ENCODE results near the gene TRAPPC3L. TPM values are rescaled to one million over a fixed set of nuclear protein-coding genes. Genes with fewer than 3 reads are reported as not detected.

The TRAPPC3L gene
- total RNA-seq, 1 donor = under 0.01 TPM

GRCh38 chr6:116580198-116580597, 34.7 kb upstream of the TRAPPC3L start:
- H3K4me1 ChIP-seq (ENCODE audit: insufficient read depth, low read length) = peaks cover 5% of the 10 kb centered on the region
- peak overlapping the region; percentile 65 for H3K27ac ChIP-seq (ENCODE audit: low read depth, low read length)
- peaks cover 59% of the 10 kb centered on the region for H3K79me2 ChIP-seq (ENCODE audit: insufficient read depth, low read length)
- no peaks in the 10 kb centered on the region for H3K27me3 ChIP-seq (ENCODE audit: insufficient read depth, low read length)
- no peak for TF ChIP-seq CTCF (IDR thresholded peaks at IDR 0.05; ENCODE audit: extremely low read depth, low read depth, low read length)
- H2AFZ ChIP-seq (ENCODE audit: low read length) = no peak overlapping the region
- H3K4me3 ChIP-seq (ENCODE audit: insufficient read depth, low read length) = no peak overlapping the region
- H3K4me2 ChIP-seq (ENCODE audit: insufficient read depth, low read length) = no peak overlapping the region
- DNase-seq (ENCODE audit: insufficient read length, low spot score, missing footprints) = no peak
- no peaks in the 10 kb centered on the region for H3K9me3 ChIP-seq (ENCODE audit: low read depth, low read length)
- H3K36me3 ChIP-seq (ENCODE audit: insufficient read depth, low read length) = peaks cover 44% of the 10 kb centered on the region
- H4K20me1 ChIP-seq (ENCODE audit: insufficient read depth, low read length) = peaks cover 4% of the 10 kb centered on the region

GRCh38 chr6:116579143-116579542, 33.7 kb upstream of the TRAPPC3L start:
- Histone ChIP-seq H3K79me2 (ENCODE audit: insufficient read depth, low read length) (peaks cover 69% of the 10 kb centered on the region), H3K4me2 (ENCODE audit: insufficient read depth, low read length) (no peak overlapping the region), H2AFZ (ENCODE audit: low read length) (no peak overlapping the region), H3K36me3 (ENCODE audit: insufficient read depth, low read length) (peaks cover 38% of the 10 kb centered on the region), H3K9me3 (ENCODE audit: low read depth, low read length) (no peaks in the 10 kb centered on the region), H3K27ac (ENCODE audit: low read depth, low read length) (peak overlapping the region; percentile 65), H3K4me1 (ENCODE audit: insufficient read depth, low read length) (peaks cover 5% of the 10 kb centered on the region), H4K20me1 (ENCODE audit: insufficient read depth, low read length) (peaks cover 5% of the 10 kb centered on the region), H3K27me3 (ENCODE audit: insufficient read depth, low read length) (no peaks in the 10 kb centered on the region), H3K4me3 (ENCODE audit: insufficient read depth, low read length) (no peak overlapping the region)
- DNase-seq (ENCODE audit: insufficient read length, low spot score, missing footprints) = no peak
- no peak for TF ChIP-seq CTCF (IDR thresholded peaks at IDR 0.05; ENCODE audit: extremely low read depth, low read depth, low read length)

- DNase-seq (ENCODE audit: insufficient read length, low spot score, missing footprints) = no peak
- H4K20me1 ChIP-seq (ENCODE audit: insufficient read depth, low read length) = peaks cover 5% of the 10 kb centered on the region
- peaks cover 5% of the 10 kb centered on the region for H3K4me1 ChIP-seq (ENCODE audit: insufficient read depth, low read length)
- no peaks in the 10 kb centered on the region for H3K27me3 ChIP-seq (ENCODE audit: insufficient read depth, low read length)
- no peaks in the 10 kb centered on the region for H3K9me3 ChIP-seq (ENCODE audit: low read depth, low read length)
- no peak for TF ChIP-seq CTCF (IDR thresholded peaks at IDR 0.05; ENCODE audit: extremely low read depth, low read depth, low read length)
- no peak overlapping the region for H2AFZ ChIP-seq (ENCODE audit: low read length)
- H3K27ac ChIP-seq (ENCODE audit: low read depth, low read length) = no peak overlapping the region
- peaks cover 35% of the 10 kb centered on the region for H3K36me3 ChIP-seq (ENCODE audit: insufficient read depth, low read length)
- peaks cover 77% of the 10 kb centered on the region for H3K79me2 ChIP-seq (ENCODE audit: insufficient read depth, low read length)
- H3K4me3 ChIP-seq (ENCODE audit: insufficient read depth, low read length) = no peak overlapping the region
- H3K4me2 ChIP-seq (ENCODE audit: insufficient read depth, low read length) = no peak overlapping the region
Measured at GRCh38 chr6:116578335-116578734, 32.9 kb upstream of the TRAPPC3L start.

- no peak overlapping the region for H3K27ac ChIP-seq (ENCODE audit: low read depth, low read length)
- no peak for DNase-seq (ENCODE audit: insufficient read length, low spot score, missing footprints)
- no peak for TF ChIP-seq CTCF (IDR thresholded peaks at IDR 0.05; ENCODE audit: extremely low read depth, low read depth, low read length)
- H3K4me3 ChIP-seq (ENCODE audit: insufficient read depth, low read length) = no peak overlapping the region
- peaks cover 29% of the 10 kb centered on the region for H3K36me3 ChIP-seq (ENCODE audit: insufficient read depth, low read length)
- peaks cover 5% of the 10 kb centered on the region for H4K20me1 ChIP-seq (ENCODE audit: insufficient read depth, low read length)
- H3K4me2 ChIP-seq (ENCODE audit: insufficient read depth, low read length) = no peak overlapping the region
- no peaks in the 10 kb centered on the region for H3K9me3 ChIP-seq (ENCODE audit: low read depth, low read length)
- peaks cover 83% of the 10 kb centered on the region for H3K79me2 ChIP-seq (ENCODE audit: insufficient read depth, low read length)
- H2AFZ ChIP-seq (ENCODE audit: low read length) = no peak overlapping the region
- H3K4me1 ChIP-seq (ENCODE audit: insufficient read depth, low read length) = peaks cover 12% of the 10 kb centered on the region
- no peaks in the 10 kb centered on the region for H3K27me3 ChIP-seq (ENCODE audit: insufficient read depth, low read length)
Measured at GRCh38 chr6:116577486-116577885, 32.0 kb upstream of the TRAPPC3L start.
